Activated naive CD4-positive, alpha-beta T cell treated with Interleukin-2 at 50 U/mL for 16 hours (primary cell): ENCODE data around the gene RBP5.
A peak's percentile ranks its signal among the peaks of the same experiment; 100 is the strongest.

Experiments used
- DNase-seq: peaks from one replicate; pipeline ENCODE4 v3.0.0-alpha.2; 2020

Gene RBP5

GRCh38 chr12:7144414-7145120, 15.9 kb upstream of the RBP5 start:
- no peak for DNase-seq

GRCh38 chr12:7143564-7143963, 14.9 kb upstream of the RBP5 start:
- DNase-seq, result no peak

GRCh38 chr12:7142809-7143465, 14.2 kb upstream of the RBP5 start:
- DNase-seq, result no peak

GRCh38 chr12:7142056-7142644, 13.5 kb upstream of the RBP5 start:
- peak; percentile 62 for DNase-seq

- DNase-seq, result no peak
Measured at GRCh38 chr12:7141351-7142005, 12.8 kb upstream of the RBP5 start.

GRCh38 chr12:7139200-7139599, 10.5 kb upstream of the RBP5 start:
- no peak for DNase-seq

- DNase-seq, result no peak
Measured at GRCh38 chr12:7137908-7138307, 9.2 kb upstream of the RBP5 start.

GRCh38 chr12:7136676-7137075, 8.0 kb upstream of the RBP5 start:
- no peak for DNase-seq

GRCh38 chr12:7136071-7136470, 7.4 kb upstream of the RBP5 start:
- no peak for DNase-seq

GRCh38 chr12:7134396-7135166, 5.9 kb upstream of the RBP5 start:
- DNase-seq, result no peak

- DNase-seq, result peak; percentile 29
Measured at GRCh38 chr12:7131502-7131866, 2.8 kb upstream of the RBP5 start.

GRCh38 chr12:7130701-7131501, 2.2 kb upstream of the RBP5 start:
- peak; percentile 60 for DNase-seq

- DNase-seq, result peak; percentile 85
Measured at GRCh38 chr12:7129872-7130691, 1.4 kb upstream of the RBP5 start, which contains the start of gene CLSTN3. CLSTN3 (plus strand) TSS chr12:7130371; CDS start chr12:7130649, 278 bp downstream.

- DNase-seq, result peak; percentile 7
Measured at GRCh38 chr12:7129287-7129871, 690 bp upstream of the RBP5 start.

GRCh38 chr12:7127916-7128626, 618 bp downstream of the RBP5 start:
- DNase-seq, result no peak

- no peak for DNase-seq
Measured at GRCh38 chr12:7125632-7126227, 3.0 kb downstream of the RBP5 start.

GRCh38 chr12:7123806-7124522, 4.7 kb downstream of the RBP5 start:
- no peak for DNase-seq

GRCh38 chr12:7122811-7123769, 5.6 kb downstream of the RBP5 start:
- no peak for DNase-seq
